Endothelial cell (in vitro differentiated cells): ENCODE measurements around the gene ITGA3. TPM values are rescaled to one million over a fixed set of nuclear protein-coding genes. Genes with fewer than 3 reads are reported as not detected.

ENCODE experiments used
- DNase-seq: peaks from one replicate; pipeline ENCODE4 v3.0.0; 2021; ENCODE audit warnings: low spot score
- H3K27ac Mint-ChIP-seq: one replicate; pipeline ENCODE4 v1.8.0; 2021; ENCODE audit warnings: mixed read lengths, inconsistent platforms; ENCODE audit not compliant: unreplicated experiment
- H3K27me3 Mint-ChIP-seq: one replicate; pipeline ENCODE4 v1.8.0; 2021; ENCODE audit warnings: mild to moderate bottlenecking, moderate library complexity, mixed read lengths, inconsistent platforms; ENCODE audit not compliant: unreplicated experiment
- H3K36me3 Mint-ChIP-seq: one replicate; pipeline ENCODE4 v1.8.0; 2021; ENCODE audit warnings: mild to moderate bottlenecking, low read depth, mixed read lengths, inconsistent platforms; ENCODE audit not compliant: unreplicated experiment
- H3K4me1 Mint-ChIP-seq: one replicate; pipeline ENCODE4 v1.8.0; 2021; ENCODE audit warnings: mild to moderate bottlenecking, mixed read lengths, inconsistent platforms; ENCODE audit not compliant: unreplicated experiment
- H3K4me3 Mint-ChIP-seq: one replicate; pipeline ENCODE4 v1.8.0; 2021; ENCODE audit warnings: mild to moderate bottlenecking, mixed read lengths, inconsistent platforms; ENCODE audit not compliant: unreplicated experiment
- H3K9me3 Mint-ChIP-seq: one replicate; pipeline ENCODE4 v1.8.0; 2021; ENCODE audit warnings: mixed read lengths, inconsistent platforms; ENCODE audit not compliant: unreplicated experiment
- CTCF ChIP-seq: fragments of 200-600 bp; sonication (generic); IDR thresholded peaks from one replicate; pipeline ENCODE4 v1.5.0; 2021; ENCODE audit warnings: antibody characterized with exemption; ENCODE audit not compliant: unreplicated experiment
- total RNA-seq: library from RNA; stranded (reverse); fragmentation: NEBNext Ultra II Directional; extraction: Animal tissue kit (Norgen Biotek cat#: 25700); gene quantifications from one replicate; pipeline ENCODE4 v1.2.1, GENCODE V29; 2021; ENCODE audit not compliant: unreplicated experiment

The ITGA3 gene
- total RNA-seq, 1 donor from 2014 or later, result 5.0 TPM

GRCh38 chr17:50094753-50095619 is 39.1 kb downstream of the ITGA3 start, which contains the start of gene PDK2:
TSS of gene PDK2 (plus strand) at chr17:50095351. CDS start at chr17:50095436, 85 bp downstream.
- Mint-ChIP-seq H3K9me3 (no peaks in the 10 kb centered on the region), H3K27ac (peak within 1 kb of the TSS; percentile 84), H3K4me1 (peaks cover 12% of the 10 kb centered on the region), H3K36me3 (peaks cover 15% of the 10 kb centered on the region), H3K27me3 (peaks cover 16% of the 10 kb centered on the region), H3K4me3 (peak within 1 kb of the TSS; percentile 98)
- no peak for TF ChIP-seq CTCF
- DNase-seq, result peak; percentile 97

- Mint-ChIP-seq H3K9me3 (no peaks in the 10 kb centered on the region), H3K27me3 (peaks cover 16% of the 10 kb centered on the region), H3K36me3 (peaks cover 21% of the 10 kb centered on the region), H3K4me1 (peaks cover 12% of the 10 kb centered on the region), H3K27ac (no peak overlapping the region), H3K4me3 (peak overlapping the region; percentile 98)
- DNase-seq, result no peak
- no peak for TF ChIP-seq CTCF
These were observed 39.7 kb downstream of the ITGA3 start for GRCh38 chr17:50095626-50096037.

GRCh38 chr17:50096092-50096491 is 40.2 kb downstream of the ITGA3 start:
- no peaks in the 10 kb centered on the region for H3K9me3 Mint-ChIP-seq
- no peak overlapping the region for H3K27ac Mint-ChIP-seq
- no peak for TF ChIP-seq CTCF
- H3K36me3 Mint-ChIP-seq, result peaks cover 22% of the 10 kb centered on the region
- H3K27me3 Mint-ChIP-seq, result peaks cover 16% of the 10 kb centered on the region
- peaks cover 12% of the 10 kb centered on the region for H3K4me1 Mint-ChIP-seq
- no peak for DNase-seq
- peak overlapping the region; percentile 98 for H3K4me3 Mint-ChIP-seq

- DNase-seq, result no peak
- H3K4me3 Mint-ChIP-seq, result no peak overlapping the region
- H3K9me3 Mint-ChIP-seq, result no peaks in the 10 kb centered on the region
- peaks cover 12% of the 10 kb centered on the region for H3K4me1 Mint-ChIP-seq
- no peak overlapping the region for H3K27ac Mint-ChIP-seq
- peaks cover 16% of the 10 kb centered on the region for H3K27me3 Mint-ChIP-seq
- H3K36me3 Mint-ChIP-seq, result peaks cover 22% of the 10 kb centered on the region
- no peak for TF ChIP-seq CTCF
These were observed 40.8 kb downstream of the ITGA3 start for GRCh38 chr17:50096758-50097157.

GRCh38 chr17:50097455-50097854 is 41.5 kb downstream of the ITGA3 start:
- peak overlapping the region; percentile 37 for H3K4me3 Mint-ChIP-seq
- peaks cover 15% of the 10 kb centered on the region for H3K27me3 Mint-ChIP-seq
- TF ChIP-seq CTCF, result no peak
- no peak overlapping the region for H3K27ac Mint-ChIP-seq
- peaks cover 22% of the 10 kb centered on the region for H3K36me3 Mint-ChIP-seq
- peaks cover 12% of the 10 kb centered on the region for H3K4me1 Mint-ChIP-seq
- no peaks in the 10 kb centered on the region for H3K9me3 Mint-ChIP-seq
- no peak for DNase-seq
